Lower leg skin (tissue), 4 donors: Measurements from ENCODE around the gene SUMF2. TPM values are rescaled to one million over a fixed set of nuclear protein-coding genes. Genes with fewer than 3 reads are reported as not detected.

Experiments used
- DNase-seq, 2 donors: peaks; one replicate each; pipeline ENCODE4 v3.0.0-alpha.2; 2019; ENCODE audit warnings: low spot score in 2 of 2
- H3K4me3 ChIP-seq: fragments of 200-600 bp; sonication (generic); 2 replicates; pipeline ENCODE4 v1.5.1; 2017; ENCODE audit warnings: mild to moderate bottlenecking, low read depth; ENCODE audit not compliant: poor library complexity, severe bottlenecking
- CTCF ChIP-seq, 3 donors: fragments of 450-650 bp; IDR thresholded peaks; one replicate each; pipeline ENCODE4 v1.5.1; 2016; ENCODE audit warnings: antibody characterized with exemption in 3 of 3, mild to moderate bottlenecking in 3 of 3, moderate library complexity in 2 of 3
- POLR2A ChIP-seq, 2 donors: fragments of 450-650 bp; IDR thresholded peaks; one replicate each; pipeline ENCODE4 v1.6.1; 2016 to 2017; ENCODE audit warnings: antibody characterized with exemption in 2 of 2, mild to moderate bottlenecking in 1 of 2, moderate library complexity in 1 of 2
- WGBS, 2 donors: methylation state at CpG; one replicate each; pipeline ENCODE4 v1.1.5; 2018; 5-methylcytosine and 5-hydroxymethylcytosine counted together
- intact Hi-C: fragments of 100-400 bp; cut with DNase I; formaldehyde crosslinking; loops from one replicate; pipeline ENCODE4 v1.15.0; 2023; ENCODE audit warnings: low total_unique reads
- total RNA-seq, 4 donors: library from RNA; depleted of rRNA; stranded (reverse); fragments of >200 nt; gene quantifications; one replicate each; pipeline ENCODE4 v1.1.0, GENCODE V29; 2016

The SUMF2 gene
- total RNA-seq, 4 donors from 2014 or later, result 74.5 to 117 (median 107) TPM

GRCh38 chr7:56124981-56125380 lies 60.9 kb downstream of the SUMF2 start:
- H3K4me3 ChIP-seq, result no peak overlapping the region
- WGBS, 2 donors, result 69 to 91% methylated on average over 4 to 5 of the region's 6 CpGs
- no peak for DNase-seq
- TF ChIP-seq POLR2A (IDR thresholded peaks at IDR 0.05), result no peak
- intact Hi-C loops, result no loop called here

DNA sequence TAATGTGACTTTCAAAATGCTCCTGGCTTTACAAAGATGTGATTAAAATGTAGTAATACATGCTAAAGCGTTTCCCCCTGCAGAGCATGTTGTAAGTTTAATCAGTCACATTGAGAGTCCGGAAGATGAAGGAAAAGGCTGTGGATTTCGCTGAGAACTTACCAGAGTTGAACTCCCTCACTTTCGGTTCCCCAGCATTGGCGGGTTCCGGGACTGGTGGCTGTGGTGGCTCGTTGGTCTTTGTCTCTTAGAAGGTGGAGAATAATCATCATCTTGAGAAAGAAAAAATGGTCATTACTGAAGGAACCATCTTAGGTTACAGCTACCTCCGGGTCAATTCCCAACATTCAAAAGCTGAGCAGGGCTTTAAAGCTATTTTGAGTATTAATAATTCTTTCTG lies 61.7 kb downstream of the SUMF2 start:
- intact Hi-C loops, result no loop called here
- no peak for DNase-seq
- WGBS, 2 donors, result 75 to 82% methylated on average over 8 of the region's 8 CpGs
- no peak overlapping the region for H3K4me3 ChIP-seq
- TF ChIP-seq CTCF (IDR thresholded peaks at IDR 0.05) (no peak), POLR2A (IDR thresholded peaks at IDR 0.05) (no peak)

DNA sequence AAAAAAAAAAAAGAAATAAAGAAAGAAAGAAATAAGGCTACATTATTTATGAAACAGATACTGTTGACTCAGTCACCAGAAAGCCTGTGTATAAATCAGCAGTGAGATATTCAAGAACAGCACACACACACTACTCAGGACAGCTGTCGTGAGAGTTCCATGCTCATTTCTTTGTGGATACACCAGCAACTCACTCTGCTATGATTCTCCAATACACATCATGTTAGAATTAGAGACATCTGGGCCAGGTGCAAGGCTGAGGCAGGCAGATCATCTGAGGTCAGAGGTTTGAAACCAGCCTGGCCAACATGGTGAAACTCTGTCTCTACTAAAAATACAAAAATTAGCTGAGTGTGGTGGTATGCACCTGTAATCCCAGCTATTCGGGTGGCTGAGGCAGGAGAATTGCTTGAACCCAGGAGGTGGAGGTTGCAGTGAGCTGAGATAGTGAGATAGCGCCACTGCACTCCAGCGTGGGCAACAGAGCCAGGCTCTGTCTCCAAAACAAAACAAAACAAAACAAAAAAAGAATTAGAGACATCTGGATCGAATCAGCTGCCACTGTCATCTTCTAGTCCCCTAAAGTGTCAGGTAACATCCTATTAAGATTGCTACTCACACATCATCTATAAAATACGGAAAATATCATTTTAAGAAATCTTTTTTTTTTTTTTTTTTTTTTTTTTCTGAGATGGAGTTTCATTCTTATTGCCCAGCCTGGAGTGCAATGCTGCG lies 63.3 kb downstream of the SUMF2 start:
- WGBS, 2 donors, result 64 to 71% methylated on average over 7 of the region's 7 CpGs
- intact Hi-C loops, result no loop called here
- no peak for DNase-seq
- TF ChIP-seq POLR2A (IDR thresholded peaks at IDR 0.05) (no peak), CTCF (IDR thresholded peaks at IDR 0.05) (no peak)
- H3K4me3 ChIP-seq, result no peak overlapping the region

Other genes starting within 250 kb of the SUMF2 start
- gene SEPTIN14, start 201.5 kb upstream of the SUMF2 start, total RNA-seq, result not detected
- gene ZNF713, start 176.8 kb upstream of the SUMF2 start, total RNA-seq, result 1 to 10 TPM in 3 of 4 donors, under 1 TPM in 1; 0.93 to 2.7 (median 1.8) TPM
- gene MRPS17, start 112.4 kb upstream of the SUMF2 start, total RNA-seq, result 1 to 10 TPM; 5.3 to 8.3 (median 6.9) TPM
- gene NIPSNAP2, start 99.7 kb upstream of the SUMF2 start, total RNA-seq, result 10 to 100 TPM; 36.4 to 48.4 (median 41.5) TPM
- 10 to 100 TPM in 2 of 4 donors, 1 to 10 TPM in 2; 7.4 to 13.1 (median 9.8) TPM for gene PSPH, start 12.8 kb upstream of the SUMF2 start, total RNA-seq
- gene CCT6A, start 12.5 kb upstream of the SUMF2 start, total RNA-seq, result 10 to 100 TPM; 56.9 to 79.2 (median 70.4) TPM
- gene PHKG1, start 28.7 kb downstream of the SUMF2 start, total RNA-seq, result 1 to 10 TPM in 2 of 4 donors, under 1 TPM in 2; 0.78 to 3.7 (median 1.2) TPM
- gene CHCHD2, start 42.2 kb downstream of the SUMF2 start, total RNA-seq, result 100 to 1,000 TPM; 214 to 287 (median 259) TPM
- gene NUPR2, start 52.1 kb downstream of the SUMF2 start, total RNA-seq, result 1 to 10 TPM in 3 of 4 donors, not detected in 1; 2.0 to 7.5 (median 6.1) TPM